GM12872 (cell line): ENCODE data around the gene SYNGR2.

Experiments
- TF ChIP-seq, protein P1 (sequence below): IDR thresholded peaks from 3 replicates; pipeline ENCODE4 v1.5.1; 2011; ENCODE audit warnings: low read depth, mild to moderate bottlenecking, low read length, moderate library complexity; ENCODE audit not compliant: insufficient read depth

The SYNGR2 gene, protein sequence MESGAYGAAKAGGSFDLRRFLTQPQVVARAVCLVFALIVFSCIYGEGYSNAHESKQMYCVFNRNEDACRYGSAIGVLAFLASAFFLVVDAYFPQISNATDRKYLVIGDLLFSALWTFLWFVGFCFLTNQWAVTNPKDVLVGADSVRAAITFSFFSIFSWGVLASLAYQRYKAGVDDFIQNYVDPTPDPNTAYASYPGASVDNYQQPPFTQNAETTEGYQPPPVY

DNA sequence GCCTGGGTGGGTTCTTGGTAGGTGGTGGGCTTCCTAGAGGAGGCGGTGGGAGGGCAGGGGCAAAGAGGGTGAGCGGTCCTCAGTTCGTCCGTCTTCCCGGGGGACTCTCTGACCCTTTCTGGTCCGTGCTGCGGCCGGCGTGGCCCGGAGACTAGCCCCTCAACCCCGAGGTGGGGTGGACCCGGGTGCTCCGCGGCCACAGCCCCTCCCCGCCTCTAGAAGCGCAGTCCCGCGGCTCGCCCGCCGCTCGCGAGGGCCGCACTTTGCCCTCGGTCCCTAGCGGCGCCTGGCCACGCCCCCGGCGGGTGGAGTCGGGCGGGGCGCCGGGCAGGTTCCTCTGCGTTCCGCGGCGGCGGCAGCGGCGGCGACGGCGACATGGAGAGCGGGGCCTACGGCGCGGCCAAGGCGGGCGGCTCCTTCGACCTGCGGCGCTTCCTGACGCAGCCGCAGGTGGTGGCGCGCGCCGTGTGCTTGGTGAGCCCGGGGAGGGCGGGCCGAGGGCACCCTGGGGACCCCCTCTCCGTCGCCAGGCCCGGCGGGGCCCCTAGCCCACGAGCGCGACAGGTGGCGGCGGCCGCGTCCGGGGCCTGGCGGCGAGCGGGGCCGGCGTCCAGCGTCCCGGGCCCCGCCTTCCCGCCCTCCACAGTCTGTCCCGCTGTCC lies at the start of gene SYNGR2:
SYNGR2 (plus strand) TSS at position 340 of the 661 bp plus-strand sequence; CDS start at position 376, 36 bp downstream.
- TF ChIP-seq, protein P1, sequence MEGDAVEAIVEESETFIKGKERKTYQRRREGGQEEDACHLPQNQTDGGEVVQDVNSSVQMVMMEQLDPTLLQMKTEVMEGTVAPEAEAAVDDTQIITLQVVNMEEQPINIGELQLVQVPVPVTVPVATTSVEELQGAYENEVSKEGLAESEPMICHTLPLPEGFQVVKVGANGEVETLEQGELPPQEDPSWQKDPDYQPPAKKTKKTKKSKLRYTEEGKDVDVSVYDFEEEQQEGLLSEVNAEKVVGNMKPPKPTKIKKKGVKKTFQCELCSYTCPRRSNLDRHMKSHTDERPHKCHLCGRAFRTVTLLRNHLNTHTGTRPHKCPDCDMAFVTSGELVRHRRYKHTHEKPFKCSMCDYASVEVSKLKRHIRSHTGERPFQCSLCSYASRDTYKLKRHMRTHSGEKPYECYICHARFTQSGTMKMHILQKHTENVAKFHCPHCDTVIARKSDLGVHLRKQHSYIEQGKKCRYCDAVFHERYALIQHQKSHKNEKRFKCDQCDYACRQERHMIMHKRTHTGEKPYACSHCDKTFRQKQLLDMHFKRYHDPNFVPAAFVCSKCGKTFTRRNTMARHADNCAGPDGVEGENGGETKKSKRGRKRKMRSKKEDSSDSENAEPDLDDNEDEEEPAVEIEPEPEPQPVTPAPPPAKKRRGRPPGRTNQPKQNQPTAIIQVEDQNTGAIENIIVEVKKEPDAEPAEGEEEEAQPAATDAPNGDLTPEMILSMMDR = no peak

DNA sequence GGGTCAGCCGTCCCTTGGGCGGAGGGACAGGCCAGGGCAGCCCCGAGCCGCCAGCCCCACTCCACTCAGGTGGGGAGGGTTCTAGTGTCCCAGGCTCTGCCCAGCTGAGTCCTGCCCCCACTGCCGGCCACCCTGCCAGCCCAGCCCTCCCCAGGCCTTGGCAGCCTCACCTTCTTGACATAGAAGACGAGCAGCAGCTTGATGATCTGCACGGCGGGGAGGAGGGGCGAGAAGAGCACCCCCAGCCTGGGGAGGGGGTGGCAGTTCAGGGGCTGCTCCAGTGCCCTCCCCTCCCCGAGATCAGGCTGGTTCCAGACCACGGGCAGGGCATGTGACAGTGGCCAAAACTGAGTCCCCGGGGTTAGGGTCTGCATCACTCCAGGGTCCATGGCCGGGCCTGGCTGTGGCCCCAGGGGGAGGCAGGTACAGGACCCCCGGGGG lies 49.6 kb upstream of the SYNGR2 start:
- TF ChIP-seq, protein P1 = no peak

DNA sequence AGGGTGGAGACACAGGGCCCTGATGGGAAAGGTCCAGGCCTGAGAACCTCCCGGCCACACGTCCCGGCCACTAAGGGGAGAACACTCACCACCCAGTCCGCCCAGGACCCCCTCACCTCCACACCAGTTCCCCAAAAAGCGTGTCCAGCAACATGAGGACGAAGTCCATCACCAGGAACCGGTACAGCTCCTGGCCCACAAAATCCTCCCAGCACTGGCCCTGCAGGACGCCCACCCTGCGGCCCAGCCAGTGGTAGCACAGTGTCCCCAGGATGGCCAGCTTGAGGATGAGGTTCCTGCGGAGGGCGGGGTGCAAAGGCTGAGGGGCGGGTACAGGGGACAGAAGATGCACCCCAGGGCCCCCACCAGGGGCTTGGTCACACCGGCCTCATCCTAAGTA lies 47.8 kb upstream of the SYNGR2 start:
- TF ChIP-seq, protein P1 = no peak

DNA sequence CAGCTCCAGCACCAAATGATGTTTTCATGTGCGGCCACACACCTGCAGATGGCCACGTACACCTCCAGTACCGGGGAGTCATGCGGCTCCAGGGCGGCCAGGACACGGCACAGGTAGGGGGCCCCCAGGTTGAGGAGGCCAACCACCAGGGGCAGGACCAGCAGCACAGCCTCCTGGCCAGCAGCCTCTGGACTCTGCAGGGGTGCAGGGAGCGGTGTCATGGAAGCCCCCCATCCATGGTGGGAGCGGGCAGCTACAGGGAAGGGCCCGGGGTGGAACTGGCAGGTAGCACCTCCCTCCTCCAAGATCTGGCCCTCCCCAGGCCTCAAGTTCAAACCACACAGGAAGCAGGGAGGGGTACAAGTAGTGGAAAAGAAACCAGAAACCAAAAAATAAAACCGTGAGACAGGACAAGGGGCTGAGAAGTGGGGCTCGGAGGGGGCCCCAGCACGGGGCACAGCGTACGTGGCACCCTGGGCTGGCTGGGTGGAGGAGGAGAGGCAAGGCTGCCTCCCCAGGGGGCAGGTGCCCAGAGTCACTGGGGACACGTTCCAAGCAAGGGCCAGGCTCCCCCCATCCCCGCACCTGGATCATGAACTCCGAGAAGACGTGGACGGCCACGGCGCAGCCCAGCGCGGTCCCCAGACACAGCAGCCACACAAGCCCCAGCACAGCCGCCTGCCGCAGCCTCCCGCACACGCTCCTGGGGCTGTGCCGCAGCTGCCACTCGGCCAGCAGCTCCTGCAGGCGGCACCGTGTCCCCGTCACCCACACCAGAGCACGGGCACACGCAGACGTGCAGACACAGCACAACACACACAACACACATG lies 47.2 kb upstream of the SYNGR2 start:
- TF ChIP-seq, protein P1 = no peak

DNA sequence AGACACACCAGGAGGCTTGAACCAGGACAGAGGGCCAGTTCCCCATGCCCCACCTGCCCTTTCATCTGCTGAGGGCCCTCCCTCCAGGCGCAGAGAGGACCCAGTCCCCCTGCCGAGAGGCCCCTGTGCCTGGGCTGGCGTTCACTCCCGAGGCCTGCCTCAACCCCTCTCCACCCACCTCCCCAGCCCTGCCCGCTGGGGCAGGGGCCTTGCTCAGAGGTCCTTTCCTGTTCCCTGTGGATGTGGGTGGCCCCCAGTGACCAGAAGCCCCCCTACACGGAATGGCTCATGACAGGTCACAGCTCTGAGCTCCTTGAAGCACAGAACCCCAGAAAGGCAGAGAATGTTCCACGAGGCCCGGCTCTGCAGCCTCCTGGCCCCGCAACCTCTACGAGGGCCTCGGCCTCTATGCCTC lies 46.6 kb upstream of the SYNGR2 start:
- TF ChIP-seq, protein P1 = no peak

DNA sequence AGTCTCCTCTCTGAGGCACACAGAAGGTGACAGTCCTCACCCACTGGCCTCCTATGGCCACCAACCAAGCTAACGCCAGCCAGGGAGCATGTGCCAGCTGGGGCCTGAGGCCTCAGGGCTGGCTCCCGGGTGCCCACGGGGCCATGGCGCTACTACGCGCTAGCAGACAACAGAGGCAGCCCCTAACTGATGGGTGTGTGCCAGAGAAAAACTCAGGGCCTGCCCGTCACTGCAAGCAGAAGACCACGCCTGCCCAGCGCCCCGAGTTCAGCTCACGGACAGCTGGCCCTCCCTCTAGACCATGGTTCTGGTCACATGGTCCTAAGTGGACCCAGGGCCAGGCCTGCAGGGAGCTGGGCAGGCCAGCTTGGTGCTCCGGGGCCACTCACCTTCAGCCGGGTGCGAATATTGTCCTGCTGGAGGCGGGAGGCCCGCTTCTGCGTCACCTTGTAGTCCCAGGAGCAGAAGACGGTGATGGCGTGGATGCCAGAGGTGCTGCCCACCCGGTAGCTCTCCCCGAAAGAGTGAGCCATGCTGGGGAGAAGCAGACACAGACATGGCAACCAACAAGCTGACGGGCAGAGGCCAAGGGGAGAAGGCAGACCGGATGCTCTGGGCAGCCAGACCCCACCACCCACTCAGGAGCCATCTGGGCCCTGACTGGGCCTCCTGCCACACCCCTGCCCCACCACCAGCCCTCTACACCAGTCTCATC lies 46.0 kb upstream of the SYNGR2 start:
- TF ChIP-seq, protein P1 = no peak

DNA sequence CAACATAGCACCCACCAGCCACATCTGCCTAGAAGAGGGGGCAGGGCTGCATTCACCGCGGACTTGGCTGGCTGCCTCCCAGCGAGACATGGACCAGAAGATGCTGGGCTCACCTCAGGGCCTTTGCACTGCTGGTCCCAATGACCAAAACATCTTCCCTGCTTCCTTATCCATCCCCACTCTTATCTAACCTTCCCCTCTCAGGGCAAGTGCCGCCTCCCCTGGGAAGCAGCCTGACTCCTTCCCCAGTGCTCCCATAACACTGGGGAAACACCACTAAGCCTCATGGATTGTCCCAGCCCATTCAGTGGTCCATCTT lies 45.5 kb upstream of the SYNGR2 start:
- TF ChIP-seq, protein P1 = no peak
